ENCODE results near the gene MYBBP1A.
A peak's percentile ranks its signal among the peaks of the same experiment; 100 is the strongest.

Gene MYBBP1A

DNA sequence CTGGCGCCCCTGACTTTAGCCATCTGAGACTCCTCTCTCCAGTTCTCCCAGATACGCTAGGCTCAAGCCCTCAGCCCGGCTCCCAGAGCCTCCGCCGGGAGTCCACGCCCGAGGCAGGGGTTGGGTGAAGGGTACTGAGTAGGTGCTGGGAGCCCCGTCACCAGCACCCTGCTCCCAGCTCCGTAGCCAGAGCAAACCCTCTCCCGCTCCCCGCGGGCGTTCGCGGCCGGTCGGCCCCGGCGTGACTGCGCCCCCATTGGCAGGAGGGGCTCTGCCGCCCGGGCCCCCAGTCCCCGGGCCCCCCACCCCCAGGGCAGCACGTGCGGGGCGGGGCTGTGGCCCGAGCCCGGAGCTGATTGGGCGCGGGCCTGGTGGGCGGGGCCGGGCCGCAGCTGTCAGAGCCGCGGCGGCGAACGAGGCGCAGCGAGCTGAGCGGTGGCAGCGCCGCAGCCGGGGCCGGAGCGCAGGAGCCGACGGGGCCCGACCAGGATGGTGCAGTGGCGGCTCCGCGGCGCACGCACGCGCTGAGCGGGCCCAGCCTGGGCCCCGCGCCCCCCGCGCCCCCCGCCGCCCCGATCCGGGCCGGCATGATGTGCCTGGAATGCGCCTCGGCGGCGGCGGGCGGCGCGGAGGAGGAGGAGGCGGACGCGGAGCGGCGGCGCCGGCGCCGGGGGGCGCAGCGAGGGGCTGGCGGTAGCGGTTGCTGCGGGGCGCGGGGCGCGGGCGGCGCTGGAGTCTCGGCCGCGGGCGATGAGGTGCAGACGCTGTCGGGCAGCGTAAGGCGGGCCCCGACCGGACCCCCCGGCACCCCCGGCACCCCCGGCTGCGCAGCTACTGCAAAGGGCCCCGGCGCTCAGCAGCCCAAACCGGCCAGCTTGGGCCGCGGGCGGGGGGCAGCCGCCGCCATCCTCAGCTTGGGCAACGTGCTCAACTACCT is 56.5 kb downstream of the MYBBP1A start, which contains the start of gene SPNS2:
Gene SPNS2, plus strand, starts transcription at position 421 of the 937 bp plus-strand sequence. Its CDS starts 167 bp downstream, at position 588.
- peak; percentile 51 for DNase-seq
- in situ Hi-C loops (cut with MboI; ENCODE audit: low pct_unique_long_range_greater_than_20kb, low sequenced_read_pairs) = no loop called here

DNA sequence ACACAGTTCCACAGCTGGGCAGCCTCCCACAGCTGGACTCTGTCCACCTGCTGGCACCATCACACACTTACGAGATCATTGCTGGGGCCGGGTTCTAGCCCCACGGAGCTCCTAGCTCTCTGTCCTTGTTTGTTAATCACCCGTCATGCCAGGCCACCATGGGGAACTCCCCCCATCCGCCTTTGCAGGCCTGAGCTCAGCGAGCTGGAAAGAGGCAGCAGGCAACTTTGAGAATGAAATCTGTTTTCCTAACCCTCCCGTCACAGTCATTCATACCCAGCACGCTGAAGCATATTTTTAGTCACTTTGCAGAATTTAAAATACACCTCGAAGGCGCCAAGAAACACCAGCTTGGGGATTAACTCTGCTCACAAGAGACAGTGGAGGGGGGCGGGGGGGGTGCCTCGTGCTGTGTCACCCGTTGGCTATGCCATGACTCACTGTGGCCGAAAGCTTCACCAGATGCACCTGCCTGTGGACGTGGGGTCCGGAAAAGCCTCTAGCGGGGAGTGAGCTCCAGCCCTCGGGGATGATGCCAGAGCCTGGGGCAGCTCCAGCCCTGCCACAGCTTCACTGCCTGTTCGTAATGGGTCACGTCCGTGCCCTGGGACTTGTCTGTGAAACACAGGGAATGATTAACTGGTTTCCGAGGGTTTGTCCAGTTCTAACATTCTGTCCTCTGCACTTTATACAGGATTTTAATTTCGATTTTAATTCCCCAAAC is 57.9 kb downstream of the MYBBP1A start:
- in situ Hi-C loops (cut with MboI; ENCODE audit: low pct_unique_long_range_greater_than_20kb, low sequenced_read_pairs) = no loop called here
- no peak for DNase-seq

DNA sequence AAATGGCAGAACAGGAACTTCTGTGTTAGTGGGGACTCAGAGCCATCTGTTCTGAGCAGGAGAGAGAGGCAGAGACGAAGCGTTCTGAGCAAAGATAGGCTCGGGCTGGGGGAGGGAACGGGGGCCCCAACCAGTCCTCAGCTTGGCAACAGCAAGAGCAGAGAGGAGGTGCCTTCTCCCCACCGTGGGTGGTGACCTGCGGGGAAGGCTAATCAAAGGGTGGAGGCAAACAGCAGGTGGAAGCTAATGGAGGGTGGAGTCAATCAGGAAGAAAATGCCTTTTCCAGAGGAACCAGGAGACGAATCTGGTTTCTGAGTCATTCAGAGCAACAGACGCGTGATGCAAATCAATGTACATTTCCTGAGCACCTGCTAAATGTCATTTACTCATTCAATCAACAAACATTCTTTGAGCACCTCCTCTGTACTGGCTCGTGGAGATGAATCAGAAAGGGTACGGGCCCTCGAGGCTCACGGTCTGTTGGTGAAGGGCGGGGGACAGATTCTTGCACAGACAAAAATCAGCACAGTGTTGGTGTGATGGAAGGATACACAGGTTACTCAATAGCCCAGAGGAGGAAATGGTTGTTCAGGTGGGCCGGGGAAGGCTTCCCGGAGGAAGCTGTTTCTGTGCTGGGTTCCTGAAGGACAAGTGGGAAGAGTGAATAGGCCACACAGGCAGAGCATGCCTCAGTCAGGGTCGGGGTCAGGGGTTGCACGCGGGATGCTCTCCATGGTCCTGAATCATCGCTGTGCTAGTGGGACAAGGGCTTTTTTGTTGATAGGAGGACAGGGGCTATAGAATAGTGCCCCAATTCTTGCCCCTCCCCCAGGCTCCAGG is 62.2 kb downstream of the MYBBP1A start:
- in situ Hi-C loops (cut with MboI; ENCODE audit: low pct_unique_long_range_greater_than_20kb, low sequenced_read_pairs) = no loop called here
- DNase-seq = peak; percentile 68

DNA sequence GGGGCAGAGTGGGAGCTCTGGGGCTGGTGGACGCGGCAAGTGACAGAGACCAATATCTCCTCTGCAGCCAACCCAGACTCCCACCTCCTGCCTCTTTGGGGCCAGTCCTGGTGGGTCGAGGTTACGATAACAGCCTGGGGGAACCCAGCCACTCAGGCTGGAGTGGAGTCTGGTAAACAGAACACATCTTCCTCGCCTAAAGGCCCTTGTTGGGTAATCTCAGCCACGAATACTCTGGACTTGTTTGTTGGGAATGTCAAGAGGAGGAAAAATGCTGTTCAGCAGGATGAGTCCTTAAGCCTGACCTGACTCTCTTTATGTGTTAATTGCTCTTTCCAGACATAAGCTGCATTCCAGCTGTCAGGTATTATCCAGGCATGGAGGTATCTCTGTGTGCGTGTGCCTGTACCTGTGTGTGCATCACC is 64.5 kb downstream of the MYBBP1A start:
- in situ Hi-C loops (cut with MboI; ENCODE audit: low pct_unique_long_range_greater_than_20kb, low sequenced_read_pairs) = no loop called here
- no peak for DNase-seq

DNA sequence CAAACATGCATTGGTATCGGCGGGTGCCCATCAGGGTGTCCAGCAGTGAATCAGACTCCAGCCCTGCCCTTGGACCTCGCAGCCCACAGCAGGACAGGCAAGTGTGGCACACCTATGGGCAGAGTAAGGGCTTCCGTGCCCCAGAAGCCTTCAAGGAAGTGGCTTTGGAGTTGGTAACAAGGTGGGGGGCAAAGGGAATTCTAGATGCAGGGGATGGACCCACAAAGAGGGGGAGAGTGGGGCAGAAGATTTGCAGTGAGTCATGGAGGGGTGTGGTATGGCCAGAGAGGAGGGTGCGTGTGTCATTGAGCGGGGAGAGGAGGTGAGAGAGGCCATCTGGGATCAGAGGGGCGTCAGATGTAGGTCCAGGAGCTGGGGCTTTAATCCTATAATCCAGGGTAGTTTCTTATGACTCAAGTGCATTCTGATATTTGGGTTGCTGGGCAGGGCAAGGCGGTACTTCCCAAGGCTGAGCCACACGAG is 65.0 kb downstream of the MYBBP1A start:
- in situ Hi-C loops (cut with MboI; ENCODE audit: low pct_unique_long_range_greater_than_20kb, low sequenced_read_pairs) = no loop called here
- no peak for DNase-seq

DNA sequence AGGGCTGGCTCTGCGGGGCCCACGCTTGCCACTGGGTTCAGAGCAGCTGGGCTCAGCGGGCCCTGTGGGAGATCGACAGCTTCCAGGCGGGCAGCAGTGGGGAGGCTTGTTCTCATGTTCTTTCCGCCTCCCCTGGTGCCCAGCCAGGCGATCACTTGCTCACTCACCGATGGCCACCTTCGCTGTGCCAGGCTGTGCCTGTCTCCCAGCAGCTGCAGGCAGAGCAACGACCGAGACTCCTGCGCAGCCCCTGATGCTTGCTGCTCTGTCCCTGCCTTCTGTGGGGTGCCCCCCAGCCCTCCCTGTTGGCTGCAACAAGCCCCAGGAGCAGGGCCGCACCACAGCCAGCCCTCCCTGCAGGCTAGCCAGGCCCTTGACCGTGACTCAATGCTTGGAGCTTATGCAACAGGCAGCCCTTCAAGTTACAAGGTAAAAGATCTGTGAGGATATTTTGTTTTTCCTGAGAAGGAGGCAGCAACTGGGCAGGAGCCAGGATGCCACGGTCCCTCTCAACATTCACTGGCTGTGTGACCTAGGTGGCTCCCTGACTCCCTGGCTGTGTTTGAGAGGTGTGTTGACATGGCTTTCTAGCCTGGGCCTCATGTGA is 66.1 kb downstream of the MYBBP1A start:
- in situ Hi-C loops (cut with MboI; ENCODE audit: low pct_unique_long_range_greater_than_20kb, low sequenced_read_pairs) = no loop called here
- no peak for DNase-seq
